IMR-90 (cell line): ENCODE results near the gene SPATA31D1. TPM values are rescaled to one million over a fixed set of nuclear protein-coding genes. Genes with fewer than 3 reads are reported as not detected.

Experiments used
- ATAC-seq: fragments of 200-7000 bp; cut with Tn5 transposase; 2 replicates; pipeline ENCODE4 v1.9.1; 2020; ENCODE audit warnings: low read depth, mild to moderate bottlenecking, moderate library complexity
- BruUV-seq: library from RNA; stranded (reverse); fragments of 400-500 nt; replicated peaks from 2 replicates; lab custom pipeline; 2021; lab: Mats Ljungman, UMichigan
- CTCF ChIA-PET: fragments of 300-600 bp; formaldehyde crosslinking; extraction: SDS; loops from one replicate; lab custom pipeline; 2021; ENCODE audit warnings: antibody characterized with exemption; lab: Yijun Ruan, JAX
- POLR2A ChIA-PET: fragments of 300-600 bp; sonication (Branson Sonifier 250); formaldehyde crosslinking; loops from one replicate; lab custom pipeline; 2022; ENCODE audit warnings: antibody characterized with exemption; ENCODE audit not compliant: unreplicated experiment; lab: Charles Lee
- DNase-seq: peaks from one replicate; pipeline ENCODE4 v3.0.0; 2013
- H2AFZ ChIP-seq: replicated peaks from 2 replicates; pipeline ENCODE3; 2013; ENCODE audit warnings: low read length, mild to moderate bottlenecking; ENCODE audit not compliant: poor library complexity
- H2AK5ac ChIP-seq: 2 replicates; pipeline ENCODE4 v1.6.1; 2013; ENCODE audit warnings: low read depth, low read length, inconsistent platforms
- H2AK9ac ChIP-seq: replicated peaks from 2 replicates; pipeline ENCODE3; 2013; ENCODE audit warnings: mild to moderate bottlenecking, low read depth, low read length, moderate library complexity; ENCODE audit not compliant: poor library complexity
- H2BK120ac ChIP-seq: 2 replicates; pipeline ENCODE4 v1.6.1; 2013; ENCODE audit warnings: low read depth, low read length, inconsistent platforms
- H2BK15ac ChIP-seq: 3 replicates; pipeline ENCODE4 v1.6.1; 2013; ENCODE audit warnings: low read depth, low read length, inconsistent platforms
- H2BK20ac ChIP-seq: 2 replicates; pipeline ENCODE4 v1.6.1; 2013; ENCODE audit warnings: low read depth, mild to moderate bottlenecking, inconsistent platforms, low read length, moderate library complexity
- H2BK5ac ChIP-seq: 2 replicates; pipeline ENCODE4 v1.6.1; 2013; ENCODE audit warnings: mild to moderate bottlenecking, low read depth, low read length, inconsistent platforms; ENCODE audit not compliant: poor library complexity, severe bottlenecking
- H3K14ac ChIP-seq: replicated peaks from 2 replicates; pipeline ENCODE4 v1.6.1; 2013; ENCODE audit warnings: low read depth, low read length, inconsistent platforms
- H3K18ac ChIP-seq: 2 replicates; pipeline ENCODE4 v1.6.1; 2013; ENCODE audit warnings: low read depth, low read length, control low read depth
- H3K23ac ChIP-seq: 2 replicates; pipeline ENCODE4 v1.6.1; 2013; ENCODE audit warnings: low read depth, low read length, inconsistent platforms
- H3K27ac ChIP-seq: 2 replicates; pipeline ENCODE4 v1.5.1; 2013; ENCODE audit warnings: mild to moderate bottlenecking, control low read depth, low read length; ENCODE audit not compliant: insufficient read depth
- H3K27me3 ChIP-seq: 2 replicates; pipeline ENCODE4 v1.6.1; 2013; ENCODE audit warnings: low read length; ENCODE audit not compliant: control insufficient read depth, insufficient read depth
- H3K36me3 ChIP-seq: 2 replicates; pipeline ENCODE4 v1.6.1; 2013; ENCODE audit warnings: low read length, mixed read lengths; ENCODE audit not compliant: control insufficient read depth, insufficient read depth
- H3K4ac ChIP-seq: 2 replicates; pipeline ENCODE4 v1.6.1; 2013; ENCODE audit warnings: low read depth, low read length, inconsistent platforms
- H3K4me1 ChIP-seq: 2 replicates; pipeline ENCODE4 v1.6.1; 2013; ENCODE audit warnings: low read length, mixed read lengths; ENCODE audit not compliant: control insufficient read depth, insufficient read depth
- H3K4me2 ChIP-seq: 2 replicates; pipeline ENCODE4 v1.6.1; 2013; ENCODE audit warnings: low read depth, mild to moderate bottlenecking, control low read depth, low read length, moderate library complexity
- H3K4me3 ChIP-seq: 2 replicates; pipeline ENCODE4 v1.5.1; 2013; ENCODE audit warnings: low read depth, mild to moderate bottlenecking, control low read depth, low read length, moderate library complexity; ENCODE audit not compliant: insufficient read depth
- H3K56ac ChIP-seq: 2 replicates; pipeline ENCODE4 v1.6.1; 2013; ENCODE audit warnings: low read length, inconsistent platforms; ENCODE audit not compliant: insufficient read depth; ENCODE audit errors: extremely low read depth
- H3K79me1 ChIP-seq, 2 experiments: 2 replicates each; pipeline ENCODE4 v1.6.1; 2013; ENCODE audit warnings: low read length in 2 of 2, inconsistent platforms in 1 of 2, low read depth in 1 of 2
- H3K9ac ChIP-seq: 2 replicates; pipeline ENCODE4 v1.6.1; 2013; ENCODE audit warnings: low read depth, low read length, control low read depth
- H3K9me1 ChIP-seq: 2 replicates; pipeline ENCODE4 v1.6.1; 2013; ENCODE audit warnings: low read length, inconsistent platforms; ENCODE audit not compliant: insufficient read depth
- H3K9me3 ChIP-seq: 2 replicates; pipeline ENCODE4 v1.6.1; 2013; ENCODE audit warnings: low read length; ENCODE audit not compliant: control insufficient read depth, insufficient read depth
- H4K20me1 ChIP-seq: 2 replicates; pipeline ENCODE4 v1.6.1; 2013; ENCODE audit warnings: low read length, inconsistent platforms; ENCODE audit not compliant: insufficient read depth
- H4K5ac ChIP-seq: 2 replicates; pipeline ENCODE4 v1.6.1; 2013; ENCODE audit warnings: mild to moderate bottlenecking, low read depth, low read length, control low read depth
- H4K8ac ChIP-seq, 2 experiments: 2 replicates each; pipeline ENCODE4 v1.6.1; 2013; ENCODE audit warnings: low read depth in 2 of 2, low read length in 2 of 2, control low read depth in 1 of 2, inconsistent platforms in 1 of 2
- H4K91ac ChIP-seq: 2 replicates; pipeline ENCODE4 v1.6.1; 2013; ENCODE audit warnings: low read depth, low read length, inconsistent platforms; ENCODE audit not compliant: insufficient read depth
- RCOR1 ChIP-seq: IDR thresholded peaks from 2 replicates; pipeline ENCODE4 v1.6.1; 2012; ENCODE audit warnings: mild to moderate bottlenecking, low read length, improper control_type of control experiment; ENCODE audit not compliant: insufficient replicate concordance
- dilution Hi-C: fragments of 300-500 bp; cut with HindIII; formaldehyde crosslinking; loops from one replicate; pipeline ENCODE4 v1.14.3; 2018; ENCODE audit warnings: low sequenced_read_pairs; ENCODE audit not compliant: unreplicated experiment
- in situ Hi-C: fragments of 300-500 bp; cut with MboI; formaldehyde crosslinking; loops from 3 replicates; pipeline ENCODE4 v1.14.3; 2019; ENCODE audit warnings: low sequenced_read_pairs, inconsistent platforms, mixed read lengths
- intact Hi-C: fragments of 100-400 bp; cut with micrococcal nuclease; formaldehyde crosslinking; loops from 2 replicates; pipeline ENCODE4 v1.10.0; 2022
- polyA plus RNA-seq, 3 experiments: library from polyadenylated mRNA; depleted of rRNA; stranded (reverse); fragments of >200 nt; gene quantifications; 2 replicates each; pipeline ENCODE4 v1.2.3, GENCODE V29; 2012; ENCODE audit warnings: low replicate concordance in 1 of 3
- total RNA-seq: library from RNA; depleted of rRNA; stranded (reverse); fragments of >200 nt; gene quantifications from 2 replicates; pipeline ENCODE4 v1.2.3, GENCODE V29; 2012

The SPATA31D1 gene
- total and polyA plus RNA-seq, 2 of the 4 experiments (the other 2 are of a cell fraction): not detected

- no peak for TF ChIP-seq RCOR1
- Histone ChIP-seq H3K9me1 (no peaks in the 10 kb centered on the region), H4K8ac (no peak overlapping the region), H3K9ac (no peak overlapping the region), H3K36me3 (no peaks in the 10 kb centered on the region), H3K9me3 (no peaks in the 10 kb centered on the region), H3K4me2 (no peak overlapping the region), H2BK15ac (no peak overlapping the region), H3K79me1 (no peaks in the 10 kb centered on the region), H4K91ac (no peak overlapping the region), H2AFZ (no peak overlapping the region), H3K4me3 (no peak overlapping the region), H2BK20ac (no peak overlapping the region), H2AK9ac (no peak overlapping the region), H2BK5ac (no peak overlapping the region), H3K14ac (no peak overlapping the region), H2AK5ac (no peak overlapping the region), H3K4me1 (no peaks in the 10 kb centered on the region), H3K4ac (no peak overlapping the region), H4K5ac (no peak overlapping the region), H4K20me1 (no peaks in the 10 kb centered on the region), H3K18ac (no peak overlapping the region), H3K23ac (no peak overlapping the region), H3K27ac (no peak overlapping the region), H3K27me3 (peaks cover 5% of the 10 kb centered on the region), H2BK120ac (no peak overlapping the region), H3K56ac (no peak overlapping the region)
- DNase-seq (no peak), ATAC-seq (no peak)
- ChIA-PET POLR2A (no interaction called here), CTCF (no interaction called here)
- no TSS peak for BruUV-seq
- intact Hi-C loops: no loop called here
- dilution Hi-C loops: no loop called here
- in situ Hi-C loops: no loop called here
Measured at GRCh38 chr9:81999806-82000205, 11.2 kb downstream of the SPATA31D1 start.
